ENCODE measurements around the gene CDKN2AIPNL.

CDKN2AIPNL gene, protein sequence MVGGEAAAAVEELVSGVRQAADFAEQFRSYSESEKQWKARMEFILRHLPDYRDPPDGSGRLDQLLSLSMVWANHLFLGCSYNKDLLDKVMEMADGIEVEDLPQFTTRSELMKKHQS

DNA sequence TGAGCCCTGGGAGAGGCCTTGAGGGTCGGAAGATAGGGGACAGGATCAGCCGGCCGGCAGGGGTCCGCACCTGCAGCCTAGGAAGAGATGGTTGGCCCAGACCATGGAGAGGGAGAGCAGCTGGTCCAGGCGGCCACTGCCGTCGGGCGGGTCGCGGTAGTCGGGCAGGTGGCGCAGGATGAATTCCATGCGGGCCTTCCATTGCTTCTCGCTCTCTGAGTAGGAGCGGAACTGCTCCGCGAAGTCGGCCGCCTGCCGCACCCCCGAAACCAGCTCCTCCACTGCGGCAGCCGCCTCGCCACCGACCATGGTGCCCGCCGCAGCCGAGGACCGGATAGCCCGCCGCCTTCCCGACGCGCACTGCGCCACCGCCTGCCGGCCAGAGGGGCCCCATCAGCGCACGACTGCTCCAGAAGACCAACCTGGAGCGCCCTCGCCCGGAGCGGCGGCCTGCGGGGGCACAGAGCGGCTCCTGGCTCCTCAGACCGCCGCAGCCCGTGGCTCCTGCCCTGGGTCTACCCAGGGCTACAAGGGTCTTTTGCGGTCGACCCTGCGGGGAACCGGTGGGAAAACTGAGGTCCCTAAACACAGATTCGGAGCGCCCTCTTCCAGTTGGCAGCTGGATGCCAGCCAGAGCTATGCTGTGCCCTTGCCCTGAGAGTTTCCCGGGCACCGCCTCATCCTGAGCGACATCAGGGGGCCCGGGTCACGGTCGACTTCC lies at the start of gene CDKN2AIPNL:
Gene CDKN2AIPNL (minus strand): TSS at position 336 of the 721 bp plus-strand sequence. CDS start 27 bp downstream, at position 309.
- Histone ChIP-seq H3K36me3 (ENCODE audit: insufficient read depth, low read length) (no peaks in the 10 kb centered on the region), H3K9me3 (ENCODE audit: low read length) (no peaks in the 10 kb centered on the region), H3K27me3 (ENCODE audit: control insufficient read depth in 1 of 2, insufficient read depth in 2 of 2, low read length in 2 of 2) (no peaks in the 10 kb centered on the region), H3K27ac (ENCODE audit: low read depth, low read length) (peak within 1 kb of the TSS; percentile 61), H3K4me1 (ENCODE audit: insufficient read depth, low read length) (peaks cover 20% of the 10 kb centered on the region), H3K4me3 (ENCODE audit: low read depth in 1 of 2, low read length in 2 of 2) (peak within 1 kb of the TSS; percentile 92 to 97), H3K9ac (ENCODE audit: low read length) (peak within 1 kb of the TSS; percentile 38)

DNA sequence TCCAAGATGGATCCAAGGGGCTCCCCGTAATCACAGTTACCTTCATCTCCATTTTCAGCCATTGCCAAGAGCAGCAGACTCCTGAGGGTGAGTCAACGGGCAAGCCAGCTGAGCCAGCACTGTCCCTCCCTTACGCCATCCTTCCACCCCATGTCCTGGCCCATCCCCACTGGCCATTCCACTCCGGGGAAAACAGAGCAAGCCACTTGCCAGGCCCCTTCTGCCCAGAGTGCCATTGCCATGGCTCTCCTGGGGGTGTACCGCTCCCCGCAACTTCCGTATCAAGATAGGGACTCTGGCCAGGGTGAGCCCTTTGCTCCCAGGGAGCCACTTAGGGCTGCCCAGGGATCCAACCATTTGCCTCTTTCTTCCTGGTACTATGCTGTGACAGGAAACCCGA lies 48.9 kb upstream of the CDKN2AIPNL start:
- Histone ChIP-seq H3K9me3 (ENCODE audit: low read length) (no peaks in the 10 kb centered on the region), H3K4me1 (ENCODE audit: insufficient read depth, low read length) (peaks cover 6% of the 10 kb centered on the region), H3K4me3 (ENCODE audit: low read depth in 1 of 2, low read length in 2 of 2) (no peak overlapping the region), H3K9ac (ENCODE audit: low read length) (no peak overlapping the region), H3K27me3 (ENCODE audit: control insufficient read depth in 1 of 2, insufficient read depth in 2 of 2, low read length in 2 of 2) (no peaks in the 10 kb centered on the region), H3K27ac (ENCODE audit: low read depth, low read length) (no peak overlapping the region), H3K36me3 (ENCODE audit: insufficient read depth, low read length) (no peaks in the 10 kb centered on the region)

- H3K36me3 ChIP-seq (ENCODE audit: insufficient read depth, low read length) = no peaks in the 10 kb centered on the region
- H3K4me3 ChIP-seq (ENCODE audit: low read depth in 1 of 2, low read length in 2 of 2) = no peak overlapping the region
- H3K9ac ChIP-seq (ENCODE audit: low read length) = no peak overlapping the region
- H3K27ac ChIP-seq (ENCODE audit: low read depth, low read length) = no peak overlapping the region
- no peaks in the 10 kb centered on the region for H3K9me3 ChIP-seq (ENCODE audit: low read length)
- H3K27me3 ChIP-seq (ENCODE audit: control insufficient read depth in 1 of 2, insufficient read depth in 2 of 2, low read length in 2 of 2) = no peaks in the 10 kb centered on the region
- H3K4me1 ChIP-seq (ENCODE audit: insufficient read depth, low read length) = no peaks in the 10 kb centered on the region
Measured at GRCh38 chr5:134459491-134459890, 47.8 kb upstream of the CDKN2AIPNL start.

DNA sequence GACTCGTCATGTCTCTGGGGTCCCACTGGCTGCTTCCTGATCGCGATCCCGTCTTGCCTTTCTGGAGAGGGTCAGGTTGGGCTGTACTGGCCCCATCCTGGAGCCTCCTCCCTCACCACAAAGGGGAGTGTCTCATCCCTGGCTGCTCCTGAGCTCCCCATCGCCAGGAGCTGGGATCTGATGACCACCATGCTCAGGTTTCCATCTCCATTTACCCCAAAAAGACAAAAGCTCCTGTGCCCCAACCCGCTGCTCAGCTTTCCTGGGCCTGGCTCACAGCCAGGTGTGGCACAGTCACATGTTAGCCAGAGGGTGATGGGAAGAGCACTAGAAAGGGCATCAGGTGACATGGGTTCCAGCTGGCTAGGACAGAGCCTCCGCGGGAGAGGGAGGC lies 47.3 kb upstream of the CDKN2AIPNL start:
- no peak overlapping the region for H3K4me3 ChIP-seq (ENCODE audit: low read depth in 1 of 2, low read length in 2 of 2)
- H3K27me3 ChIP-seq (ENCODE audit: control insufficient read depth in 1 of 2, insufficient read depth in 2 of 2, low read length in 2 of 2) = no peaks in the 10 kb centered on the region
- no peaks in the 10 kb centered on the region for H3K9me3 ChIP-seq (ENCODE audit: low read length)
- no peak overlapping the region for H3K9ac ChIP-seq (ENCODE audit: low read length)
- no peaks in the 10 kb centered on the region for H3K36me3 ChIP-seq (ENCODE audit: insufficient read depth, low read length)
- no peaks in the 10 kb centered on the region for H3K4me1 ChIP-seq (ENCODE audit: insufficient read depth, low read length)
- no peak overlapping the region for H3K27ac ChIP-seq (ENCODE audit: low read depth, low read length)

DNA sequence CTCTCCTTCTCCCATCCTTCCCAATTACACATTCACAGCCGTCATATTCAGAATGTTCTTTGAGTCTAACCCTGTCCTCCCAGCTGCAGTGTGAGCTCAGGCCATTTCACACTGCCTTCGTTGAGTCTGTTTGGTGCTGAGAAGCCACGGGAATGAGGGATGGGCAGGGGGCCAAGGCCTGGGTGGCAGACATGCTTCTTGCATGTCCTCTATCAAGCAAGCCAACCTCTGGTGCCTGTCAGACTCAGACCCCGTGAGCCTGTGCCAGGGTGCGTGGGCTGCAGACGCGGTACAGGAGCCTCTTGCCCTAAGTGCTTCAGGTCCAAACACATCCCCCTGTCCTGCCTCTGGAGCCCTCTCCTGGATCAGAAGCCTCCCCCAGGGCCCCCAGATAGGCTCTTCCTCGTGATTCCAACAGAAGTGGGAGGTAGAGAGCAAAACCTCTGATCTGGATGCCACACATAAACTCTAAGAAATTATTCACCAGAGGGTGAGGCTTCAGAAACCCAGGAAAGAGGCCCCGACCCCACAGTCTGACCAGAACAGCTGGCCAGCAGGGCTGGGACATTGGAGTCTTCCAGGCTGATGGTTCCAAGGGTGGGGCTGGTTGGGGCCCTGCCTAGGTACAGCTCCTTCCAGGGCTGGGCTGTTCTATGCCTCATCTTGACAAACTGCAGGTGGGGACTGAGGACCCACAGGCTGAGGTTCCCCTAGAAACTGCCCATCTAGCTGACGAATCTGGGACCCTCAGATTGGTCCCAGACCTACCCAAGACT lies 46.7 kb upstream of the CDKN2AIPNL start:
- no peak overlapping the region for H3K9ac ChIP-seq (ENCODE audit: low read length)
- no peak overlapping the region for H3K27ac ChIP-seq (ENCODE audit: low read depth, low read length)
- H3K27me3 ChIP-seq (ENCODE audit: control insufficient read depth in 1 of 2, insufficient read depth in 2 of 2, low read length in 2 of 2) = no peaks in the 10 kb centered on the region
- H3K36me3 ChIP-seq (ENCODE audit: insufficient read depth, low read length) = no peaks in the 10 kb centered on the region
- no peaks in the 10 kb centered on the region for H3K9me3 ChIP-seq (ENCODE audit: low read length)
- H3K4me1 ChIP-seq (ENCODE audit: insufficient read depth, low read length) = no peaks in the 10 kb centered on the region
- H3K4me3 ChIP-seq (ENCODE audit: low read depth in 1 of 2, low read length in 2 of 2) = no peak overlapping the region

DNA sequence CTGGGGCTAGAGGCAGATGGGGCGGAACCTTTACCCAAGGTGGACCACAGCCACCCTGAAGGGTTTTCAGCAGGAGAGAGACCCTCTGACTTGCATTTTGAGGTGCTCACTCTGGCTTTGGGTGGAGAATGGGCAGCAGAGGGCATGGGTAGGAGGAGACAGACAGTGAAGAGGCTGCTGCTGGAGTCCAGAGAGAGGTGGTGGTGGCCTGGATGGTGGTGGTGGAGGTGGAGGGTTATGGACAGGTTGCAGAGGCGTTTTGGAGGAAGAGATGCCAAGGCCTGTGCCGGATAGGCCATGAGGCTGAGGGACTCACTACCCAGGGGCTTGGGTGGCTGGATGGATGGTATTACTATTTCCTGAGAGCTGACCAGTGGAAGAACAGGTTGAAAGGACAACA lies 46.1 kb upstream of the CDKN2AIPNL start:
- Histone ChIP-seq H3K4me3 (ENCODE audit: low read depth in 1 of 2, low read length in 2 of 2) (no peak overlapping the region), H3K9ac (ENCODE audit: low read length) (no peak overlapping the region), H3K9me3 (ENCODE audit: low read length) (no peaks in the 10 kb centered on the region), H3K27me3 (ENCODE audit: control insufficient read depth in 1 of 2, insufficient read depth in 2 of 2, low read length in 2 of 2) (no peaks in the 10 kb centered on the region), H3K36me3 (ENCODE audit: insufficient read depth, low read length) (no peaks in the 10 kb centered on the region), H3K4me1 (ENCODE audit: insufficient read depth, low read length) (no peaks in the 10 kb centered on the region), H3K27ac (ENCODE audit: low read depth, low read length) (no peak overlapping the region)

DNA sequence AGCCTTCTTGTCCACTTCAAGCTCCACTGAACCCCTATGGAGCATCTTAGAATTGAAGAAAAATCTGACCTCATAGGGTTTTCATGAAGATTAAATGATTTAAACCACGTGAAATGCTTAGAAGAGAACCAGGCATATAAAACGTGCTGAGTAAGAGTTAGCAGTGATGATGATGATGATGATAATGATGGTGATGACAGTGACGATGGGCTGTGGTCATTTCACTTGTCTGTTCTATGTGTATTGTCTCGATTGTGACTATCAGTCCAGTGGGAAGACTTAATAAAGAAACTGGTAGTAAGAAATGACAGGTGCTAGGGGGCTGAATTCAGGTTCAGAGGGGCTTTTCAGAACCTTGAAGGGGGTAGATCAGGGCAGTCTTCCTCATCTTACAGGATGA lies 45.1 kb upstream of the CDKN2AIPNL start:
- H3K9ac ChIP-seq (ENCODE audit: low read length) = no peak overlapping the region
- no peaks in the 10 kb centered on the region for H3K4me1 ChIP-seq (ENCODE audit: insufficient read depth, low read length)
- no peak overlapping the region for H3K4me3 ChIP-seq (ENCODE audit: low read depth in 1 of 2, low read length in 2 of 2)
- no peak overlapping the region for H3K27ac ChIP-seq (ENCODE audit: low read depth, low read length)
- no peaks in the 10 kb centered on the region for H3K36me3 ChIP-seq (ENCODE audit: insufficient read depth, low read length)
- H3K27me3 ChIP-seq (ENCODE audit: control insufficient read depth in 1 of 2, insufficient read depth in 2 of 2, low read length in 2 of 2) = no peaks in the 10 kb centered on the region
- H3K9me3 ChIP-seq (ENCODE audit: low read length) = no peaks in the 10 kb centered on the region

GRCh38 chr5:134455466-134455865 lies 43.8 kb upstream of the CDKN2AIPNL start:
- H3K27me3 ChIP-seq (ENCODE audit: control insufficient read depth in 1 of 2, insufficient read depth in 2 of 2, low read length in 2 of 2) = no peaks in the 10 kb centered on the region
- H3K9me3 ChIP-seq (ENCODE audit: low read length) = no peaks in the 10 kb centered on the region
- no peak overlapping the region for H3K9ac ChIP-seq (ENCODE audit: low read length)
- no peak overlapping the region for H3K27ac ChIP-seq (ENCODE audit: low read depth, low read length)
- no peaks in the 10 kb centered on the region for H3K36me3 ChIP-seq (ENCODE audit: insufficient read depth, low read length)
- no peaks in the 10 kb centered on the region for H3K4me1 ChIP-seq (ENCODE audit: insufficient read depth, low read length)
- no peak overlapping the region for H3K4me3 ChIP-seq (ENCODE audit: low read depth in 1 of 2, low read length in 2 of 2)

- Histone ChIP-seq H3K27me3 (ENCODE audit: control insufficient read depth in 1 of 2, insufficient read depth in 2 of 2, low read length in 2 of 2) (no peaks in the 10 kb centered on the region), H3K4me1 (ENCODE audit: insufficient read depth, low read length) (no peaks in the 10 kb centered on the region), H3K27ac (ENCODE audit: low read depth, low read length) (no peak overlapping the region)
Measured at GRCh38 chr5:134453016-134453415, 41.3 kb upstream of the CDKN2AIPNL start.

GRCh38 chr5:134451936-134452505 lies 40.3 kb upstream of the CDKN2AIPNL start:
- Histone ChIP-seq H3K27ac (ENCODE audit: low read depth, low read length) (no peak overlapping the region), H3K9ac (ENCODE audit: low read length) (no peak overlapping the region)

More at GRCh38 chr5:134453016-134453415, 41.3 kb upstream of the CDKN2AIPNL start:
- Histone ChIP-seq H3K9ac (ENCODE audit: low read length) (no peak overlapping the region), H3K36me3 (ENCODE audit: insufficient read depth, low read length) (no peaks in the 10 kb centered on the region), H3K9me3 (ENCODE audit: low read length) (no peaks in the 10 kb centered on the region), H3K4me3 (ENCODE audit: low read depth in 1 of 2, low read length in 2 of 2) (no peak overlapping the region)

DNA sequence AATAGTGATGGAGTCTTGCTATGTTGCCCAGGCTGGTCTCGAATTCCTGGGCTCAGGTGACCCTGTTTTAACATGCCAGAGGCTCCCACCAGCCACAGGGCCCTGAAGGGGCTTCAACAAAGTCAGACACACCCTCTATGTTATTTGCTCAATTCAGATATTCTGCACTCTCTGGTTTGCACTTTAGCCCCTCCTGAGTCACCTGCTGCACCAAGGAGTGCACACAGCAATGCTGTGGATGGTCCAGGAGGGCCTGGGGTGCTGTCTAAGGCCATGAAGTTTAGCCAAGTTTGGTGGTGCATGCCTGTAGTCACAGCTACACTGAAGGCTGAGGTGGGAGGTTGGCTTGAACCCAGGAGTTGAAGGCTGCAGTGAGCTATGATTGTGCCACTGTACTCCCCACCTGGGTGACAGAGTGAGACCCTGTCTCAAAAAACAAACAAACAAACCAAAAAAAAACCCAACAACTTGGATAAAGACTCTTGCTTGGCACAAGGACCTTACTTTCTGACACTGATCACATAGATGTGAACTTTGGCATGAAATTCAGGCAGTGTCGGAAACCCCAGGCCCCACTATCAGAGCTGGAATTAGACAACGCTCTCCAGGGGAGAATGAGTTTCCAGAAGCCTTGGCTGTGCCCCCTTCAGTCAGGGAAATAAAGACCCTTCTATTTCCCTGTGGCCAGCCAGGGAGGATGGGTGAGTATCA lies 39.7 kb upstream of the CDKN2AIPNL start:
- H3K27ac ChIP-seq (ENCODE audit: low read depth, low read length) = no peak overlapping the region
- H3K4me3 ChIP-seq (ENCODE audit: low read depth in 1 of 2, low read length in 2 of 2) = no peak overlapping the region
- no peaks in the 10 kb centered on the region for H3K36me3 ChIP-seq (ENCODE audit: insufficient read depth, low read length)
- no peak overlapping the region for H3K9ac ChIP-seq (ENCODE audit: low read length)
- H3K9me3 ChIP-seq (ENCODE audit: low read length) = no peaks in the 10 kb centered on the region
- no peaks in the 10 kb centered on the region for H3K4me1 ChIP-seq (ENCODE audit: insufficient read depth, low read length)
- no peaks in the 10 kb centered on the region for H3K27me3 ChIP-seq (ENCODE audit: control insufficient read depth in 1 of 2, insufficient read depth in 2 of 2, low read length in 2 of 2)

More at GRCh38 chr5:134451936-134452505, 40.3 kb upstream of the CDKN2AIPNL start:
- Histone ChIP-seq H3K36me3 (ENCODE audit: insufficient read depth, low read length) (no peaks in the 10 kb centered on the region), H3K4me1 (ENCODE audit: insufficient read depth, low read length) (no peaks in the 10 kb centered on the region), H3K9me3 (ENCODE audit: low read length) (no peaks in the 10 kb centered on the region), H3K27me3 (ENCODE audit: control insufficient read depth in 1 of 2, insufficient read depth in 2 of 2, low read length in 2 of 2) (no peaks in the 10 kb centered on the region), H3K4me3 (ENCODE audit: low read depth in 1 of 2, low read length in 2 of 2) (no peak overlapping the region)
